HCT116 (cell line): ENCODE measurements around the gene PSMD2. TPM values are rescaled to one million over a fixed set of nuclear protein-coding genes. Genes with fewer than 3 reads are reported as not detected.
"Not testable (repeated sequence)": the region's sequence is repeated elsewhere in the genome, so short reads cannot be mapped to it uniquely, and the experiment has no call there.

Experiments
- ATAC-seq: fragments of 200-7000 bp; cut with Tn5 transposase; 2 replicates; pipeline ENCODE4 v1.9.1; 2020; ENCODE audit warnings: mild to moderate bottlenecking, moderate library complexity
- BruUV-seq: library from RNA; stranded (reverse); fragments of 400-500 nt; replicated peaks from 2 replicates; lab custom pipeline; 2021; lab: Mats Ljungman, UMichigan
- CTCF ChIA-PET: fragments of 300-600 bp; sonication (Branson Sonifier 250); formaldehyde crosslinking; loops from one replicate; lab custom pipeline; 2021; ENCODE audit warnings: antibody characterized with exemption; lab: Charles Lee
- POLR2A ChIA-PET: fragments of 300-600, 350-600 bp; sonication (Branson Sonifier 250); formaldehyde crosslinking; loops from one replicate; lab custom pipeline; 2021; ENCODE audit warnings: antibody characterized with exemption; lab: Charles Lee
- RAD21 ChIA-PET, 2 experiments: fragments of 300-600 bp; sonication (Branson Sonifier 250); formaldehyde crosslinking; loops; one replicate each; lab custom pipeline; 2023; ENCODE audit warnings: low total read pairs in 2 of 2; ENCODE audit not compliant: uncharacterized antibody in 2 of 2, unreplicated experiment in 2 of 2, low non-redundant PET in 1 of 2; lab: Charles Lee
- DNase-seq: peaks from one replicate; pipeline ENCODE4 v3.0.0-alpha.2; 2010; ENCODE audit warnings: low read depth, low spot score
- H2AFZ ChIP-seq: fragments of 200-600 bp; shearing (Covaris generic), sonication (generic); 2 replicates; pipeline ENCODE4 v1.6.1; 2017; ENCODE audit warnings: low read depth, mixed run types, mixed read lengths, antibody characterized with exemption, low read length; ENCODE audit not compliant: poor library complexity, severe bottlenecking
- H3K27ac ChIP-seq: 2 replicates; pipeline ENCODE4 v1.5.1; 2012; ENCODE audit warnings: low read depth, low read length
- H3K27me3 ChIP-seq: fragments of 200-600 bp; sonication (generic); 2 replicates; pipeline ENCODE4 v1.6.1; 2016; ENCODE audit warnings: mixed run types, low read length, mixed read lengths; ENCODE audit not compliant: insufficient read depth
- H3K36me3 ChIP-seq, 2 experiments: fragments of 200-500 bp in 1 of 2; fragments of 200-600 bp in 1 of 2; sonication (Bioruptor generic) in 1 of 2; sonication (generic) in 1 of 2; 2 replicates each; pipeline versions ENCODE4 v1.5.1 to v1.6.1; 2014 to 2016; ENCODE audit warnings: low read length in 2 of 2, inconsistent platforms in 1 of 2, mixed read lengths in 1 of 2, mixed run types in 1 of 2; ENCODE audit not compliant: insufficient read depth in 2 of 2, control insufficient read depth in 1 of 2
- H3K4me1 ChIP-seq, 2 experiments: fragments of 200-600 bp in 1 of 2; sonication (generic) in 1 of 2; 2 replicates each; pipeline versions ENCODE4 v1.5.1 to v1.6.1; 2012 to 2017; ENCODE audit warnings: low read length in 2 of 2, inconsistent platforms in 1 of 2, mild to moderate bottlenecking in 1 of 2, mixed read lengths in 1 of 2, mixed run types in 1 of 2, moderate library complexity in 1 of 2; ENCODE audit not compliant: insufficient read depth in 2 of 2, control insufficient read depth in 1 of 2
- H3K4me2 ChIP-seq: fragments of 200-600 bp; sonication (generic); 2 replicates; pipeline ENCODE4 v1.6.1; 2017; ENCODE audit warnings: mixed run types, low read length, mixed read lengths
- H3K4me3 ChIP-seq, 2 experiments: fragments of 200-600 bp in 1 of 2; sonication (generic) in 1 of 2; replicated peaks in 1 of 2; 2 replicates each; pipeline ENCODE4 v1.5.1; 2011 to 2016; ENCODE audit warnings: low read length in 2 of 2, control low read depth in 1 of 2, low read depth in 1 of 2, mild to moderate bottlenecking in 1 of 2, mixed read lengths in 1 of 2, mixed run types in 1 of 2
- H3K79me2 ChIP-seq: fragments of 200-600 bp; sonication (generic); 2 replicates; pipeline ENCODE4 v1.6.1; 2017; ENCODE audit warnings: mild to moderate bottlenecking, mixed run types, low read length, moderate library complexity, mixed read lengths; ENCODE audit not compliant: insufficient read depth
- H3K9ac ChIP-seq: fragments of 200-600 bp; sonication (generic); 2 replicates; pipeline ENCODE4 v1.6.1; 2016; ENCODE audit warnings: low read length, mixed read lengths
- H3K9me2 ChIP-seq: fragments of 200-600 bp; sonication (generic), shearing (Covaris generic); 2 replicates; pipeline ENCODE4 v1.6.1; 2017; ENCODE audit warnings: mixed run types, mild to moderate bottlenecking, moderate library complexity; ENCODE audit not compliant: insufficient read depth
- H3K9me3 ChIP-seq, 2 experiments: fragments of 200-500 bp in 1 of 2; fragments of 200-600 bp in 1 of 2; sonication (Bioruptor generic) in 1 of 2; sonication (generic) in 1 of 2; 2 replicates each; pipeline ENCODE4 v1.6.1; 2014 to 2017; ENCODE audit warnings: low read length in 2 of 2, mixed read lengths in 2 of 2, inconsistent platforms in 1 of 2, low read depth in 1 of 2, mild to moderate bottlenecking in 1 of 2, mixed run types in 1 of 2, moderate library complexity in 1 of 2; ENCODE audit not compliant: control insufficient read depth in 1 of 2, insufficient read depth in 1 of 2
- H4K20me1 ChIP-seq: fragments of 200-600 bp; sonication (generic), shearing (Covaris generic); 2 replicates; pipeline ENCODE4 v1.6.1; 2017; ENCODE audit warnings: mixed run types, mild to moderate bottlenecking, moderate library complexity; ENCODE audit not compliant: insufficient read depth
- ATF3 ChIP-seq: IDR thresholded peaks from 2 replicates; pipeline ENCODE4 v1.6.1; 2012
- CEBPB ChIP-seq: IDR thresholded peaks from 2 replicates; pipeline ENCODE4 v1.6.1; 2012; ENCODE audit warnings: low read depth
- EZH2 ChIP-seq: fragments of 200-600 bp; sonication (generic); IDR thresholded peaks from 2 replicates; pipeline ENCODE4 v1.6.1; 2017; ENCODE audit warnings: antibody characterized with exemption, mixed run types
- EZH2phosphoT487 ChIP-seq: fragments of 200-600 bp; IDR thresholded peaks from 2 replicates; pipeline ENCODE4 v1.6.1; 2018; ENCODE audit warnings: antibody characterized with exemption, borderline replicate concordance
- FOSL1 ChIP-seq: IDR thresholded peaks from 2 replicates; pipeline ENCODE4 v1.6.1; 2012; ENCODE audit warnings: low read depth
- JUND ChIP-seq: IDR thresholded peaks from 2 replicates; pipeline ENCODE4 v1.6.1; 2012
- MAX ChIP-seq: IDR thresholded peaks from 2 replicates; pipeline ENCODE4 v1.6.1; 2012
- POLR2A ChIP-seq: IDR thresholded peaks from 2 replicates; pipeline ENCODE4 v1.7.0; 2011; ENCODE audit warnings: borderline replicate concordance; ENCODE audit not compliant: insufficient read depth, insufficient read length; ENCODE audit errors: extremely low read depth
- RAD21 ChIP-seq: IDR thresholded peaks from 2 replicates; pipeline ENCODE4 v1.6.1; 2012; ENCODE audit warnings: low read depth, mild to moderate bottlenecking
- REST ChIP-seq: IDR thresholded peaks from 2 replicates; pipeline ENCODE4 v1.6.1; 2012; ENCODE audit warnings: low read depth
- SIN3A ChIP-seq: IDR thresholded peaks from 2 replicates; pipeline ENCODE4 v1.6.1; 2012; ENCODE audit warnings: low read depth
- SRF ChIP-seq: IDR thresholded peaks from 2 replicates; pipeline ENCODE4 v1.6.1; 2012; ENCODE audit warnings: low read depth
- TCF7L2 ChIP-seq: IDR thresholded peaks from 2 replicates; pipeline ENCODE4 v1.7.0; 2011; ENCODE audit warnings: borderline replicate concordance, inconsistent platforms; ENCODE audit not compliant: insufficient read depth, insufficient read length; ENCODE audit errors: extremely low read depth
- YY1 ChIP-seq: IDR thresholded peaks from 2 replicates; pipeline ENCODE4 v1.6.1; 2011; ENCODE audit warnings: low read length, low read depth, moderate library complexity, mild to moderate bottlenecking; ENCODE audit not compliant: insufficient replicate concordance; ENCODE audit errors: extremely low read depth
- ZBTB33 ChIP-seq: IDR thresholded peaks from 2 replicates; pipeline ENCODE4 v1.6.1; 2011; ENCODE audit warnings: mild to moderate bottlenecking, low read length, moderate library complexity; ENCODE audit not compliant: insufficient replicate concordance; ENCODE audit errors: extremely low read depth
- ZFX ChIP-seq: fragments of 450-650 bp; IDR thresholded peaks from 2 replicates; pipeline ENCODE4 v1.6.1; 2017
- ZNF274 ChIP-seq: fragments of 200-500 bp; sonication (Bioruptor generic); IDR thresholded peaks from 2 replicates; pipeline ENCODE4 v1.6.1; 2014; ENCODE audit warnings: mild to moderate bottlenecking, low read depth, low read length, inconsistent platforms
- intact Hi-C: fragments of 100-400 bp; cut with micrococcal nuclease; formaldehyde crosslinking; loops from 2 replicates; pipeline ENCODE4 v1.10.0; 2022
- total RNA-seq: library from RNA; stranded (reverse); gene quantifications from one replicate; pipeline ENCODE4 v1.2.1, GENCODE V29; 2021; ENCODE audit not compliant: unreplicated experiment

Gene PSMD2
- total RNA-seq, 1 experiment from 2014 or later: 402 TPM

GRCh38 chr3:184339001-184339400 is 40.0 kb downstream of the PSMD2 start:
- POLR2A ChIA-PET: no interaction called here
- DNase-seq: no peak
- RAD21 ChIA-PET: no interaction called here
- no peak overlapping the region for H2AFZ ChIP-seq
- no peaks in the 10 kb centered on the region for H3K9me3 ChIP-seq
- H3K27ac ChIP-seq: no peak overlapping the region
- no peak overlapping the region for H3K4me3 ChIP-seq
- no peak for ATAC-seq
- intact Hi-C loops: no loop called here
- BruUV-seq: no TSS peak
- H3K4me1 ChIP-seq: peaks cover 2 to 35% of the 10 kb centered on the region in 2 experiments; a peak in 3 of 4 replicates
- peaks cover 11 to 14% of the 10 kb centered on the region in 2 experiments; a peak in 3 of 4 replicates for H3K36me3 ChIP-seq
- H3K9me2 ChIP-seq: no peaks in the 10 kb centered on the region
- H3K27me3 ChIP-seq: no peaks in the 10 kb centered on the region
- CTCF ChIA-PET: no interaction called here
- no peak overlapping the region for H3K4me2 ChIP-seq
- peaks cover 13% of the 10 kb centered on the region; the same call in 1 of the 2 replicates for H4K20me1 ChIP-seq
- TF ChIP-seq POLR2A (no peak), SRF (no peak), MAX (no peak), FOSL1 (no peak), REST (no peak), ZFX (no peak), EZH2phosphoT487 (no peak), CEBPB (no peak), TCF7L2 (no peak), SIN3A (no peak), EZH2 (no peak), RAD21 (no peak), ATF3 (no peak), ZNF274 (no peak), JUND (no peak), YY1 (no peak), ZBTB33 (no peak)
- H3K79me2 ChIP-seq: peaks cover 22% of the 10 kb centered on the region; the same call in 1 of the 2 replicates
- H3K9ac ChIP-seq: no peak overlapping the region

- H3K36me3 ChIP-seq, intact Hi-C loops, BruUV-seq, H3K4me2 ChIP-seq, H3K9me3 ChIP-seq, RAD21 ChIA-PET, DNase-seq, H3K27me3 ChIP-seq, H4K20me1 ChIP-seq, POLR2A ChIA-PET, H3K4me3 ChIP-seq, CTCF ChIA-PET, H2AFZ ChIP-seq, ATAC-seq, H3K9ac ChIP-seq, H3K9me2 ChIP-seq, H3K27ac ChIP-seq: not testable (repeated sequence)
- Histone ChIP-seq H3K79me2 (peaks cover 22% of the 10 kb centered on the region; the same call in 1 of the 2 replicates), H3K4me1 (peaks cover 2 to 29% of the 10 kb centered on the region in 2 experiments; a peak in 3 of 4 replicates)
Measured at GRCh38 chr3:184339451-184340135, 40.6 kb downstream of the PSMD2 start.
